NCI-H187 (cell line): ENCODE measurements around the gene ACBD4.
A peak's percentile ranks its signal among the peaks of the same experiment; 100 is the strongest.

Experiments used
- DNase-seq, 2 experiments: peaks; one replicate each; lab custom pipeline; 2025; lab: John Stamatoyannopoulos, UW

Gene ACBD4

DNA sequence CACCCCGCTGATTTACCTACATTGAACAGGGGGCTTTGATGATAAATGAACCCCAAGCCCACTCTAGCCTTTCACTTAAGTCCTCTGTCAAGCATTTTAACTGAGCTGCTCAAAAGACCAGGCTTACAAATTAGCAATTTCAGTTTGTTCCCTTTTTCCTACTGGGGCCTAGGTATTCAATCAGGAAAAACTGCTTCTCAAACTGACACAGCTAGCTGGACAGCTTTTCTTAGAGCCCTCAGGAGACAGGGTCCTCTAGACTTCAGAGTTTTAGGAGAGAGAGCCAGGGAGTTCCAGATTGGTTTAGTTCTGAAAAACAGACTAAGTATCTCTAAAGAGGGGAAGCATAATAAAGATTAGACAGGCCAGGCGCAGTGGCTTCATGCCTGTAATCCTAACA is 20.0 kb downstream of the ACBD4 start:
- no peak for DNase-seq

DNA sequence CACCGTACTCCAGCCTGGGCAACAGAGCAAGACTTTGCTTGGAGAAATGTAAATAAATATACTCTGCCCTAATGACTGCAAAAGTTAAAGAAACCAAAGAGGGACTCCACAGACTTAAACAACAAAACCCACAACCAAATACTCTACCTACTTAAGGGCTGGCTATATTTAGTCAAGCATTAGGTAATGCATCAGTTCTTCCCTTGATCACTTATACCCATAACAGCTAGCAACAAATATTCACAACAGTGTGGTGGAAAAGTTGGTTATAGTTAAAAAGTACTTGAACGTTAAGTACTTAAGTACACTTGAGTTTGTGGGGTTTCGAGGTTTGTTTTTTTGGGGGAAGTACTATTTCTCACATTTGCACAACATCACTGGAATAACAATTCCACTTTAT is 20.8 kb downstream of the ACBD4 start:
- DNase-seq, result no peak

DNA sequence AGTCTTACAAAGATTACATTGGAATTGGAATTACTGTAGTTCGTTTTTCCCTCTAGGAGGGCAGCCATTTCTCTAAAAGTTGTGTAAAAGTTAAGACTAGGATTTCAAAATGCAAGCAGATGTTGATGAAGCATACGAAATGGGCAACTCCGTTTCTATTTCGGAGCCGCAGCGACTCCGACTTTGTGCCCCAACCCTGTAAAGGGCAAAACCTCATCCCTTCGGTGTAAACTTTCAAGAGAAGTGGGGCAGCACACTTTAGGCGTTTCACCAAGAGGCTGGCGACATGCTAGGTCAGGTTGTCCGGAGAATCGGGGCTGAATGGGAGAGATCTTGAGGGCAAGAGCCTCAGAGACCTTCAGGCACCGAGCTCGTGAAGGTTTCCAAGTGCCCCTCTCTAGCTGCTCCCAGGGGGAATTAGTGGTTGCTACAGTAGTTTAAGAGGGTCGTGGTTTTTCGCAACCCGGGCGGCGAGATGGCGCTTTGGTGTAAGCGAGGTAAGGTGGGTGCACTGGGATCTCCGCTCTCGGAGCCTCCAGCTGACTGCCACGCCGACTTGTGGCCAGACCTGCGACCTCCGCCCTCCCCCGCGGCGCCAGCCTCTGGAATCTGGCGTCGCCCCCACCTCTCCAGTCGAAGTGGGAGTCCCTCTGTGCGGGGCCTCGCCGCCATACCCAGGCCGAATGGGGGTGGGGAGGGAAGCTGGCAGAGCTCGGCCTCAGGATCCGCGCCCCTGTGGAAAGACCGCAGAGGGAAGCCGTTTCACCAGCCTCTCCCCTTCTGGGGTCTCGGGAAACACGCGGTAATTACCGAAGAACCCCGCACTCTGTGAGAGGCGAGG is 25.2 kb downstream of the ACBD4 start:
- peak in 1 of 2 experiments; percentile 69 for DNase-seq

DNA sequence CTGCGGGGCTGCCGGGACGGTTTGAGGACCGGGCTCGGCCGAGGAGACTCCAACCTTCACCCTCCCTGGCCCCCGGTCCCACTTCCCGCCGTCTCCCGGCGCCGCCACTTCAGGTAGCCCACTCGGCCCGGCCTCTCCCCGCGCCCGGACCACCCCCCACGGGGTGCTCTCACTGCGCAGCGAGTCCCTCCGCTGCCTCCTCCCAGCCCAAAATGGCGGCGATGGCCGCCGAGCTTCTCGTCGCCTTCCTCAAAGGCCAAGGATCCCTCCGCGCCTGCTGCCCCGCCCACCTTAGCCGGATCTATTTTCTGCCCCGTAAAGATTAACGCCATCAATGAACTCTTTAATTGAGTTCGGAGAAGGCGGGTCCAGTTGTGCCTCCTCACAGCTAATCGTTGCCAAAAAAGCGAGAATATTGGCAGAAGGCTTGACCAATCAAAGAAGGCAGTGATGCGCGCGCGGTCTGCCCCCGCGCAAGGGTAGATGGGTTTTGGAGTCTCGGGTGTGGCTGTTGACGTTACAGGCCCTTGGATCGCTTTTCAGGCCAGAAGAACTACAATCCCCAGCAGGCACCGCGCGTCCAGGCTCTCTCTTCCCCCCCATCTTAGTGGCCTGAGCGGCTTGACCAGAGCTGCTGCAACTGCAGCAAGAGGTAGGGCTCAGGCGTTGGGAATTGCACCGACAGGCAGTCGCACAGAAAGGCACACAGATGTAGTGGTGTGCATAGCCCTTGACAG is 26.0 kb downstream of the ACBD4 start, which contains the start of gene HEXIM2:
HEXIM2 (plus strand) TSS at position 588 of the 737 bp plus-strand sequence. CDS start 919 bp downstream, outside the sequence.
- DNase-seq, result peak; percentile 95 to 99

DNA sequence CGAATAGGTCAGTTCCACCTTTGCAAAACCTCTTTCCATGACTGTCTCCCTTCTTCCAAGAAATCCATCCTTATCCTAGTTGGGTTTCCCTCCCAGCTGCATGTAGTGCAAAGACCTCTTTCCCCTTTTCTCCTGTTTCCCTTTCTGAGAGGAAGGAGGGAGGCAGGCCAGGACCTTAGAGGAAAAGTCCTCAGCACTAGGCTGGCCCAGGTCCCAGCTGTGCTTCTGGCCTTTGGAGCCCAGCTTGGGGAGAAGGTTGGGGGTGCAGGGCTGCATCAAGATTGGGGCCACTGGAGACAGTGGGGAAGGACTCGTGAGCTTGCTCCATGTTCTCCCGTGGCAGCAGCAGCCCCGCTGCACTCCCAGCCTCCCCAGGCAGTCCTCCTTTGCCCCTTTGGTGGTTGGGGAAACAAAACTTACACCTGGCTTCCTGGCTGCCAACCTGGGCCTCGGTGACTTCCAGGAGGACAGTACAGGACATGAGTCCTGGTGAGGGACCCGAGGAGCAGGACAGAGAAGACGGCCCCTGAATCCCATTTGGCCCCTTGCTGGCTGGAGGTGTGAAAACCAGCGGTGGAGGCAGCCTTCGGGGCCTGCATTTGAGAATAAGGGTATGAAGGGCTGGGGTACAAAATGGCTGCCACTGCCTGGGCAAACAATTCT is 26.7 kb downstream of the ACBD4 start:
- DNase-seq, result no peak

DNA sequence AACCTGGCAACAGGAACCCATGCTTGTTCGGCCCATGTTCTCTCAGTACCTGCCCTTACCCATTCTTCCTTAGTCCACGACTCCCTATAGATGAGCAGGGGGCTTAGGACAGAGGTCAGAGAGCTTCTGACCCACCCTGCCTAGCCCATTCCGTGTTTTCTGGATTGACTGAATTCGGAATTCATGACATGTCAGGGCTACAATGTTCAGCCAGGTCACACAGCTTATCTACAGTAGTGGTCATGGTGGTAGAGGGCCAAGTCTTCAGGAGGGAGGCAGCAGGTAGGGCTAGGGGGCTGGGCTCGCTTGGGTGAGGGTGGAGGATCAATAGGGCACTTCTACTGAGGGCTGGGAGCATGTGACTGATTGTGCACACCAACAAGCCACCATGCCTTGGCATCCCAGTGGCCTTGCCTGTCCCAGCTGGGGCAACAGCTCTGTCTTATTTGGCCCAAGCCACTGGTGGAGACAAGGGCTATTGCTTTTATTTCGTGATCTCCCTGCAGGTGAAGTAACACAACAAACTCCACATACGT is 29.3 kb downstream of the ACBD4 start:
- no peak for DNase-seq

DNA sequence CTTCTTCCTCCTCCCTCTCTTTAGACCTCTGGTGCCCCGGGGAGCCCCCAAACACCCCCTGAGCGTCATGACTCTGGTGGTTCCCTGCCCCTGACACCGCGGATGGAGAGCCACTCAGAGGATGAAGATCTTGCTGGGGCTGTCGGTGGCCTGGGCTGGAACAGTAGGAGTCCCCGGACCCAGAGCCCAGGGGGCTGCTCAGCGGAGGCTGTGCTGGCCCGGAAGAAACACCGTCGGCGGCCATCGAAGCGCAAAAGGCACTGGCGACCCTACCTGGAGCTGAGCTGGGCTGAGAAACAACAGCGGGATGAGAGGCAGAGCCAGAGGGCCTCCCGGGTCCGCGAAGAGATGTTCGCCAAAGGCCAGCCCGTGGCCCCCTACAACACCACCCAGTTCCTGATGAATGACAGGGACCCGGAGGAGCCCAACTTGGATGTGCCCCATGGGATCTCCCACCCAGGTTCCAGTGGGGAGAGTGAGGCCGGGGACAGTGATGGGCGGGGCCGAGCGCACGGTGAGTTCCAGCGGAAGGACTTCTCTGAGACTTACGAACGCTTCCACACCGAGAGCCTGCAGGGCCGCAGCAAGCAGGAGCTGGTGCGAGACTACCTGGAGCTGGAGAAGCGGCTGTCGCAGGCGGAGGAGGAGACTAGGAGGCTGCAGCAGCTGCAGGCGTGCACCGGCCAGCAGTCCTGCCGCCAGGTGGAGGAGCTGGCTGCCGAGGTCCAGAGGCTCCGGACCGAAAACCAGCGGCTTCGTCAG is 33.7 kb downstream of the ACBD4 start:
- DNase-seq, result no peak

DNA sequence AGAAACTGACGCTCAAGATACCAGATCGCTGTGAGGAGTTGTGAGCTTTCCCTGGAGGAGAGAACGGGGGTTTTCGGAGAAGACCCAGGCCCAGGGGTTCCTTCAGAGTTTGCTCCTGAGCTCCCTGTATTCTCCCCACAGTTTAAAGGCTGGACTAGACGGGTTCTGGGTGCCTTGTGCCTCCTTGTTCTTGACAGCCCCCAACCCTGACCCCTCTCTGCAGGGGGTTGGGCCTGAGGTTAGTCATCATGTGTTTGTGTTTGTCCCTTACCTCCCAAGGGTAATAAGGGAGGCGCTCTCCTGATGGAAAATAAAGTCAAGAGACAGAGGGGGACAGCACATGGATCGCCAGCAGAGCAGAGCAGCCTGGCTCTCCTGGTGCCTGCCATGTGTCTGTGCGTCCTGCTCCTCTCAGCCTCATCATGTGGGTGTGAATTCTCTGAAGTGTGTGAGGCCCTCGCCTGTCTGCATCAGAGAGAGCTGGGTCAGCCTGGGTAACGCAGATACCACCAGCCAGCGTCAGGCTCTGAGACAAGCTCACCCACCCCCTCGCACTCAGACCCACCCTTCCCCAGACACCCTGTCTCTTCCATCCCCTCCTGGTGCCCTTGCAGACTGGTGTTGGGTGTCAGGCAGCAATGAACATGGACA is 34.9 kb downstream of the ACBD4 start:
- DNase-seq, result no peak

DNA sequence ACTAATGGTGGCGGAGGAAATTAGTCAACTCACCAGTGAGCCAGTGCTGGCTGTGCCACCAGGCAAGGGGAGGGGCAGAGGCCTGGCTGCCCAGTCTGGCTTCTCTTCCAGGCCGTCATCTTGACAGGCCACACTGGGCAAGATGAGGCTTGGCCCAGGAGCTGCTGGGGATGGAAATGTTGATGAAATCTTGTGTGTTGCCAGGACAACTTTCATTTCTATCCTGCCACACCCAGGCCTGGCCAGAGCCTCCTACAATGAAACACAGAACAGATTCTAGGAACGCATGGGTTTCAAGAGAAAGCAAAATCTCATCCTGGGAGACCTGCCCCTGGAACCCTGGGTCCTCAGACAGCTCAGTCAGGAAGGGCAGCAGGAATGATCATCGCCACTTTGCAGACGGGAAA is 35.4 kb downstream of the ACBD4 start:
- no peak for DNase-seq

DNA sequence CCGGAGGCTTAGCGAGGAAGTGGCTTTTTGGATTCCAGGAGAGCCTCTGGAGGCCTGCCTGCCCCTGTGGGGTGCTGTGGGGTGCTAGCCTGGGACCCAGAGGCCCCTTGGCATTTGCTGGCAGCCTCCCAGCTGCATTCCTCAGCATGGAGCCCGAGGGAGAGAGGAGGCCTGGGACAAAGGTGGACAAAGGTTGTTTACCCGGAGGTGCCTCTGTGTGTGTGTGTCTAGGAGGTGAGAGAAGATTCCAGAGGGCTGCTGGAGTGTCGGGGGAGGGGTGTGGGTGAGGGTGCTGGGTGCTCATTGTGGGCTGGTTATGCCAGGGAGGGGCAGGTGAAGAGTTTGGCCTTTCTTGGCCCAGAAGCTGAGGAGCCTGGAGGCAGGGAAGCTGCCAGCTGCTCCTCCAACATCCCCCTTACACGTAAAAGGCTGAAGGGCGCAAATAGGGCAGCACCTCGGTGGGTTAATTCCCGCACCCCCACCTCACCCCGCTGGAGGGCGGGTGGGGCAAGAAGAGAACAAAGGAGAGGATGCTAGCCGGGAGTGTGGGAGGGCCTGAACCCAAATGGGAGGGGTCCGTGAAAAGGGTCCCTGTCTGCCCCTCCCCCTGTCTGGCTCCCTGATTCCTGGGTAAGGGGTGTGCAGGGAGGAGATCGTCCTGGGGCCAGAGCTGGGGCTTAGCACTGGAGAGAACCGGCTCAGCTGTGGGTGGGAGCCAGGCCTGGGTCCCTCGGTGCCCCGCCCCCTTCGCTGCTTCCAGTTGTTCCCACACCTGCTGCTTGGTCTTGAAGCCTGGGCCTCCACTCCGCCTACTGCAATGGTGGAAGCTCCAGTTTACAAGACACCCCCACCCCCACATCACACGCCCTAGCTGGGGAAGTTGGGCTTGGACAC is 36.1 kb downstream of the ACBD4 start:
- DNase-seq, result no peak

DNA sequence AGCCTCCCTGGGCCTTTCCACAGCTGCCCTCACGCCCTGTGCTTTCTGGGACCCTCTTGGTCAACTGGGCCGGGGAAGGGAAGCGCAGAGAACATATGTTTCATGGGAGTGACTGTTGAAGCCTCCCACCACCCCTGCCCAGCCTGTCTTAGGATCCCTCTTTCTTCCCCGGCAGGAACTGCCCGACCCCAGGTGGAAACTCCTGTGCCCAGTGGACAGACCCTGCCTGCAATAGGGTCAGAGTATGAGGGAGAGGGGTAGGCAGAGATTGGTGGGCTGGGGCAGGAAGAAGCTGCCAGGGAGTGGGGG is 36.7 kb downstream of the ACBD4 start:
- no peak for DNase-seq

DNA sequence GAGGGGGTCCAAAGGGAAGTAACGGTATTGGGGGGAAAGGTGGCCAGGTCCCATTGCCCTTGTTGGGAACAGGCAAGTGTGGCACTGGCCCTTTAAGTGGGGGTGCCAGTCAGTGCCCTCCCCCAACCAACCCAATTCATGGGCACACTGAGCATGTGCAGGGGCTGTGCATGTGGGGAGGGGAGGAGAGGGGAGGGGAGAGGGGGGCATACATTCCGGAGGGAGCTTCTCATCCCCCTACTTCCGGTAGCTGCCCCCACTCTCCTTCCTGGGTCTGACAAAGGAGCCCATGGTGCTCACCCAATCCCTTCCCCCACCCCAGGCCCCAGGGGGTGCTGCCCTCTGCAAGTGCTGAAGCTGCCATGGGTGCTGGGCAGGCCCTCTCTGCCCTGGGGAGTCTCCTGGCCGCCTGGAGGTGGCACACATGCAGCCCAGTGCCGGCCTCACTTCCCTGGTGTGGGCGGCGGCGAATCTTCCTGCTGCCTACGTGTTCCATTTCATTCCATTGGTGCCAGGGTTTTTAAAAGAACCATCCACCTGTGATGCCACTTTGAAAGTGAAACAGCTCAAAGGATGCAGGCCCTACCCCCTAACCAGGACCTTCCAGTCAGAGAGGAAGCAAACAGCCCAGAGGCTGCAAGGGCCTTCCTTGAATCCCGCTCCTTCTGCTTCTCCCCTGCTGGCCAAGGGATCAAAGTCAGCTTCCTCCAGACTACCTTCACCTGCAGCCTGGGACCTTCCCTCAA is 37.2 kb downstream of the ACBD4 start:
- DNase-seq, result no peak

DNA sequence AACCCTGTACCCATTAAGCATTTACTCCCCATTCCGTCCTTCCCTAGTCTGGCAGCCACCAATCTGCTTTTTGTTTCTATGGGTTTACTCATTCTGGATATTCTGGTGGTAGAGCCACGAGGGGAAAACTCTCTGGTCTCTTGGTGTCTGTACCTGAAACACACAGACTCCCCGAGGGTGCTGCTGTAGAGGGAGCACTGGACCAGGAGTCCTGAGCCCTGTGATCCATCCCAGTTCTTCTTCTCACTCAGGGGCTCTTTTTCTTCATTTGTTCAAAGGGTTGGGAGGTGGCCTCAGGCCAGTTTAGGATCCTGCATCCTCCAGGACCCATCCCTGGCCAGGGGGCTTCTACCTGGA is 40.2 kb downstream of the ACBD4 start:
- DNase-seq, result no peak

DNA sequence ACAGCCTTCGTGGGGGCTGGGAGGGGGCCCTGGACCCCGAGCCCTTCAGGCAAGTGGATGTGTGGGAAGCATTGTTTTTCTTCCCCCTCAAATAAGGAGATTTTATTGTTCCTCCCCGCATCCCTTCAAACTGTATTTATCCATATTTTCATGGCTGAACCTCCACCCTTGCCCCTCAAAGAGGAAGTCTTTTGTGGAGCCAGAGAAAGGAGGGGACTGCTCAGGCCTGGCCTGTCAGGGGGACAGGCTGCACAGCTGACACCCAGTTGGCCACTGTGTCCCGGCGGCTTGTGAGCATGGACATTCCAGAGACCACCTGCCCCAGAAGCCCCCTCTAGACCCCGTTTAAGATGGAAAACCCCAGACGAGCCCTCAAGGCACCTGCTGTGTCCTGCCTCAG is 42.1 kb downstream of the ACBD4 start:
- DNase-seq, result no peak

DNA sequence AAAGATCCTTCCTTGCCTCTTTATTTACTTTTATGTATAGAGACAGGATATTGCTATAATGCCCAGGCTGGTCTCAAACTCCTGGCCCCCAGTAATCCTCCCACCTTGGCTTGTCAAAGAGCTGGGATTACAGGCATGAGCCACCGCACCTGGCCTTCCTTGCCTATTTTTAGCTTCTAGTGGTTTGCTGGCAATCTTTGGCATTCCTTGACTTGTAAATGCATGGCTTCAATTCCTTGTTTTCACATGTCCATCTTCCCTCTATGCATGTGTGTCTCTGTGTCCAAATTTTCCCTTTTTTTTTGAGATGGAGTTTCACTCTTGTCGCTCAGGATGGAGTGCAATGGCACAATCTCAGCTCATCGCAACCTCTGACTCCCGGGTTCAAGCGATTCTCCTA is 48.7 kb downstream of the ACBD4 start:
- no peak for DNase-seq

DNA sequence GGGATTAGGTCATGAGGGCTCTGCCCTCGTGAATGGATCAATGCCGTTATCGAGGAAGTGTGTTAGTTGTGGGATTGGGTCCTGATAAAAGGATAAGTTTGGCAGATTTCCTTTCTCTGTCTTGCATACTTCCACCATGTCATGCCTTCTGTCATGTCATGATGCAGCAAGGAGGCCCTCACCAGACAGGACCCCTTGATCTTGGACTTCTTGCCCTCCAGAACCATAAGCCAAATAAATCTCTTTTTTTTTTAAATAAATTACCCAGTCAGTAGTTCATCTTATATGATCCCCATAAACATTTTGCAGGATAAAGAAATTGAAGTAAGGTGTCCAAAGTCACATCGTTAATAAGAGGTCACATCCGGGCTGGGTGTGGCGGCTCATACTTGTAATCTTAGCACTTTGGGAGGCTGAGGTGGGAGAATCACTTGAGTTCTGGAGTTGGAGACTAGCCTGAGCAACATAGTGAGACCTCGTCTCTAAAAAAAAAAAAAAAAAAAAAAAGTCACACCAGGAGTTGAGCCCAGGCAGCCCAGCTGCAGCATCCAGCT is 51.4 kb downstream of the ACBD4 start:
- no peak for DNase-seq

DNA sequence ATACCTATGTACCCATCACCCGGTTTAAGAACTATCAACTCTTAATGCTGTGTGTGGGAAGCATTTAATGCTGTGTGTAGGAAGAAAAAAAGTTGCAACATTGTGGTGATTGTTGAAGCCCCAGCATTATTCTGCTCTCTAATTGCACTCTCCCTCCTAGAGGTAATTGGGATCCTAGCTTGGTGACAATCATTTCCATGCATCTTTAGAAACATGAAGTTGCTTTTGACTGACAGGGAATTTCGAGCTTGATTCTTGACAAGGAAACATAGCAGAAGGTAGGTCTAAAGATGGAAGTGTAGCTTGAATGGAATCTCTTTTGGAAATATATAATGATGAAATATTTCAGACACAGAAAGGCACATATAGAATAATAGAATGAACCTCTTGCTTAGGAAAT is 53.5 kb downstream of the ACBD4 start:
- no peak for DNase-seq

DNA sequence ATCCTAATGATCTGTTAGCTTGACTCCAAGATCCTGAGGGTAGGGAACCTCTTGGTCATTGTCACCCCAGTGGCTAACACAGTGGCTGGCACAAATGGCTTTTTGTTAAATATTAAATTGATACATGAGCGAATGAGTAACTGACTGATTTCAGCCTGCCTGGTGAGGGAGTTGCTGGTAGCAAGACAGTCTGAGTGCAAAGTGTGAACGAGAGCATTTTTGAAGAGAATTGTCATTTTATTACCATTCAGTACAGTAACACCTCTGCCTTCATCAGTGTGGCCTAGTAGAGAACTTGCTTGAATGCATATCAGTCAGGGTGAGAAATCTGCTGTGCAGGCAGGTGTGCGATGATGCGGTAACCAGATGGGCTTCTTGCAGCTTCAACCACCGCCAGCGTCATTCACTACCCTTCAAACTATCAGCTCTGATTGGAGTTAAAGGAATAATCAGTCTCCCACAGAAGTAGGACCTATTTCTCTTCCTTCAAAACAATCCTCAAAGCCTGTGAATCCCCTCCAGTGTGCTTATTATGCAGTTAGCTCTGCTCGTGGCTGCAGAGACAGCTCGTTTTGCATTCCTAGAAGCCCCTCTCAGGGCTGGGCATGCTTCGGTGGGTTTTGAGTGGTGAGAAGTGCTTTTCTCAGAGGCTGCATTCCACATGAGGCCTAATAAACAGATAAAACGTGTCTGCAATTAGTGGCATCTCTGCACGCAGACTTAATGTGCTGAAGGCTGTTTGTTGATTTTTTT is 55.2 kb downstream of the ACBD4 start:
- DNase-seq, result no peak
